NCI-H446 (cell line): ENCODE data around the gene GLRA1.

Source experiments
- DNase-seq, 2 experiments: peaks; one replicate each; lab custom pipeline; 2025; lab: John Stamatoyannopoulos, UW

The GLRA1 gene

GRCh38 chr5:151924564-151925301, at the start of gene GLRA1:
TSS of gene GLRA1 (minus strand) at chr5:151924851. CDS start at chr5:151924549, 302 bp downstream.
- DNase-seq = no peak

GRCh38 chr5:151970885-151971284, 46.2 kb upstream of the GLRA1 start:
- no peak for DNase-seq

- DNase-seq = no peak
Measured at GRCh38 chr5:151967865-151968264, 43.2 kb upstream of the GLRA1 start.

- DNase-seq = no peak
Measured at GRCh38 chr5:151966046-151966445, 41.4 kb upstream of the GLRA1 start.

DNA sequence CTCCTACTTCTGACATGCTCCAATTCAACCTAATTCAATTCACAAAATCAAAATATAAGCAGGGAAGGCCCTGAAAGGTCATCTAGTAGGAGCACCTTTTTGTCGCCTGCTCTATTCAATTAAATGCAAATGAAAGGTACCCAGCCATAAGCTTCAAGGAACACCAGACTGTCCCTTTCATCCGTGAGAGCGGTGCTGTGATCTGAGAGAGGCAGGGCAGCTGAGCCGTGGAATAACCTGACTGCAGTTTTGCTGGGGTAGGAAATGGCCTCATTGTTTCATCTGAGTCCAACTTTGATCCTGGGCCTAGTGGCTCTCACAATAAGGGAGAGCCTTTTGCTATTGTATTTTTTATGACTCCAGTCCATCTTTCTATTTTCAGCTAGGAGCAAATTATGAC, 39.8 kb upstream of the GLRA1 start:
- no peak for DNase-seq

DNA sequence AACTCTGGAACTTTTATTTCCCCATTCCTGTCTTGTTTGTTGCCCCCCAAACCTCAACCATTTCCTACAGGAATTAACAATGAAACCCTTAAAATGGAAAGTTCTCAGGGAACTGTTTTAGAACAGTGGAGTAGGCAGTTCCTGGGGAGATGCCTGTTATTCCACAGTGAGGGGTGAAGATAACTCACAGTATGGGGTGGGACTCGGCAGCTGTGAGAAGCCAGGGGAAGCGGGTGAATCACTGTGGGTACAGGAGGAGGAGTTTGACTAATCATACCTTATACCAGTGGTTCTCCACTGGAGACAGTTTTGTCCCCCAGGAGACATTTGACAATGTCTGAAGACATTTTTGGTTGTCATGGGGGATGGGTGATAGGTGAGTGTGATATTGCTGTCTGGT, 36.9 kb upstream of the GLRA1 start:
- no peak for DNase-seq

DNA sequence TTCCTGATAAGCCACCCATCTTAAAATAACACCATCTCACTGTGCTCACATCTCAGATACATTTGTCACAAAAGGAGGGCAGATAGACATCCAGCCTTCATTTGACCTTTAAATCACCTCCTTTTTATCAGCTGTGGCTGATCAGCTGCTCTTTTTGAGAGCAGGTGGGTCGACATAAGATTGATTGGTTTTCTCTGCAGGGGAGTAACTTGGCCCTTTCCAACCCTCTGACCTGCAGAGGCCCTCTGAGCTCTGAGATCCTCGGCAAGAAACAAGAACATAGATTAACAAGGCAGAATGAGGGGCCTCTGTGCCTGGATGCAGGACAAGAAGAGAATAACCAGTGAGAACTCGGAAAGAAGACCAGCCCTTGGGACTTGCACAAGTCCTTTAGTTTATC, 33.5 kb upstream of the GLRA1 start:
- no peak for DNase-seq

DNA sequence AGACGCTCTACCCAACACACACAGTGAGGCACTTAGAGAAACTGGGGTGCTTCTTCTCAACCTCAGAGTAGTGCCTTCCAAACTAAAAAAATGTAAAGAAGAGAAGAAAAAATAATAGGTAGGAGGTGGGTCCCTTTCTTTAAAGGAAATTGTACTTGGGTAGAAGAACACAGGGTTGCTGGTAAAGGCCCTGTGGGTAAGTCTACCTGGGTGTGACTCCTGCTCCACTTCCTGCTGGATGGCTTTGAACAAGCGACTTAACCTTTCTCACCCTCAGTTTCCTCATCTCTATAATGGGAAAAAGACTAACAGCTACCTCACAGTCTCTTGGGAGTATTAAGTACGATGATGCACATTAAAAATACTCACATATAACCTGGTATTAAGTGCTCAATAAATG, 32.1 kb upstream of the GLRA1 start:
- no peak for DNase-seq

- no peak for DNase-seq
Measured at GRCh38 chr5:151954255-151954654, 29.6 kb upstream of the GLRA1 start.

- no peak for DNase-seq
Measured at GRCh38 chr5:151953833-151954232, 29.2 kb upstream of the GLRA1 start.

- no peak for DNase-seq
Measured at GRCh38 chr5:151952238-151952637, 27.6 kb upstream of the GLRA1 start.

GRCh38 chr5:151950706-151951105, 26.1 kb upstream of the GLRA1 start:
- no peak for DNase-seq

GRCh38 chr5:151949701-151950308, 25.2 kb upstream of the GLRA1 start:
- DNase-seq = no peak

DNA sequence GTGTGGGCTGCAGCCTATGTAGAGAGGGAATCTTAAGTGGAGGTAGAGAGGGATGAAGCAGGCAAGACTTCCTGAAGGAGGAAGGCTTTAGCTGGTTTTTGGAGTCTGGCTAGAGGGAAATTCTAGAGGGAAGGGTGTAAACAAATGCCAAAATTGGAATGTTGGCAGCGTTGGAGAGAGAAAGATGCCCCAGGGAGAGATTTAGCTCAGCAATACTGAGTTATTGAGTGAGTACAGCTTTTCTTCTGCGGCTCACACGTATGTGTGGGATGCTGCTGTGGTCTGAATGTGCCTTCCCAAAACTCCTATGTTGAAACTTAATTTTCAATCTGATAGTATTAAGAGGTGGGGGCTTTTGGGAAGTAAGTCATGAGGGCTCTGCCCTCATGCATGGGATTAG, 24.5 kb upstream of the GLRA1 start:
- DNase-seq = no peak

GRCh38 chr5:151947931-151948608, 23.4 kb upstream of the GLRA1 start:
- no peak for DNase-seq

DNA sequence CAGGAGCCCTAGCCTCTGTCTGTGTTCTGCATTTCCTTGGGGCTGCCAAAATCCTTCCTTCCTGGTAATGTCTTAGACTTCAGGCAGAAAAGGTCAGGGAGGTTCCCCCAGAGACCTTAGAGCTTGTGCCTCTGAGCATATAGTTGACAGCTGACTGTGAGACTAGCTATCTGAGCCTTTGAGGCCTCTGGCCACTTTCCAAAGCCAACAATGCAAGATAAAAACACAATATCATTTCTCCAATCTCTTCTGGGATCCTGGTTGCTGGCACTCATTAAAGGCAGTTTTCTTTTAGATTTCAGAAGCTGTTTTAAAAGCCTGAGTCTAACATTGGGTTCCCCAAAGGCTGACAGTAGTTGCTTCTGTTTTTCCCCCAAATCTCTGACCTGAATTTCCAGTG, 13.2 kb upstream of the GLRA1 start:
- DNase-seq = no peak

DNA sequence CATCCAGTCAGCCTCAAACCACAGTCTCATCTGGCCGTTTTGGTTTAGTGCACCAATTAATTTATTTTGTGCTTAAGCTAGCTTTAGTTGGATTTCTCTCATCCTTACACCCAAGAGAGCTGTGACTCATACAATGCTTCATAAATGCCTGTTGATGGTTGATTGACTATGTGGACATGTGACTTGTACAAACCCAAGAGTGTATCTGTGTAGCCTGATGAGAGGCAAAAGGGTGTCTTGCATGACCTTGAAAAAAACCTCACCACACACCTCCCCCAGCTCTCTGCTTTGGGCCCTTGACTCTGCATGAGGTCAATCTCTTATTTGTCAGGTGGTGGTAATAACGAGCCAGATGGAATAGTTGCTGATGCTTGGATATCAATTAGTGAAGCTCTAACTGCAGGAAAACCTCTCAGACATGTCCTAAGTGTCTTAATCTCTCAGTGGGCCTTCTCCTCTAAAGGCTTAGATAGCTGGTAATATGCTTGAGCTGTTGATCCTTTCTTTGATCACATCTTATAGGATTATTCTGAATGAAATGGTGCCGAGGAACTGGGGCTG, 10.6 kb upstream of the GLRA1 start:
- DNase-seq = no peak

DNA sequence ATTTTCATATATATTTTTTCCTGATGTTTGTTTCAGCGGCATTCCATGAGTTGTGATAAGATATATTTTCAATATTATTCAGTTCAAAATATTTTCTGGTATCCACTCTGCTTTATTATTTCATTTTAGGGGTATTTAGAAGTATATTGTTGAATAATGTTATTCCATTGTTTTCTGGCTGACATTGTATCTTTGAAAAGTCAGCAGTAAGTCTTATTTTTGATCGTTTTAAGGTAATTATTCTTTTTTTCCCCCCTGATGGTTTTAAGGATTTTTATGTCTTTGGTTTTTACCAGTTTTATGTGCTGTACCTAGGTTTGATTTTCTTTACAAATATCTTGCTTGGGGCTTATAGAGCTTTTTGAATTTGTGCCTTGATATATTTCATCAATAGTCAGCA, 6.6 kb upstream of the GLRA1 start:
- DNase-seq = no peak

DNA sequence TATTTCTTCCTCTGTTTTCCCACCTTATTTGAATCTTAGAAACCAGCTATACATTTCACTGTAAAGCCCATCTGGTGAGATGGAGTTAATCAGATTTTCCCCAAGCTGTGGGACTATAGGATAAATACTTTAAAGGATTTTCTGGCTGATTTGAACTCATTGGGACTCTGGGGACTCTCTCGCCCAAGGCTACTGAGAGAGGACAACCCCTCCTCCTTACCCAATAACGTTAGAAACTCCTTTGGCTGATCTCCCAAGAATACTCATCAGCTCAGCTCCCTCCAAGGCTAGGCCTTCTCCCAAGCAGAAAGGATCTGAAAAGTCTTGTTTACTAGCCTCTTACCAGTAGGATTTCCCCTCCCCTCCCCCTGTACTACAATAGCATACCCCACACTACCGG, 1.5 kb upstream of the GLRA1 start:
- DNase-seq = no peak

DNA sequence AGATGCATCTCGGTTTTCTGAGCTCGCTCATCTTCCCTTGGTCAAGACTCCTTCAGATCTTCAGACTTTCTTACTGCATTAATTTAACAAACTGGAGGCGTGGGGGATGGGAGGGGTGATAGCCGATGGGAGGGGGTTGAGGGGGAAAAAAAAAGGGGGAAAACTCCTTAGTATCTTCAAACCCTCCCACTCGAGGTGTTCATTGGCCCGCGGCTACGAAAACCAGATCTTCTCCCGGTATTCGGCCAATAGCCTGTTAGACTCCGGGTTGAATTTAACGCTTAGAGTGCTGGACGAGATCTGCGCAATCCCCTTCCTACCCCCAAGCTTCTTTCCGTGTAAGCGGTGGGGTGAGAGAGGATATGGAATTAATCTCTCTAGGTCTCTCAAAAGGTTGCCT, 689 bp upstream of the GLRA1 start:
- DNase-seq = no peak

GRCh38 chr5:151923866-151924476, 680 bp downstream of the GLRA1 start:
- peak in 1 of 2 experiments; percentile 37 for DNase-seq

DNA sequence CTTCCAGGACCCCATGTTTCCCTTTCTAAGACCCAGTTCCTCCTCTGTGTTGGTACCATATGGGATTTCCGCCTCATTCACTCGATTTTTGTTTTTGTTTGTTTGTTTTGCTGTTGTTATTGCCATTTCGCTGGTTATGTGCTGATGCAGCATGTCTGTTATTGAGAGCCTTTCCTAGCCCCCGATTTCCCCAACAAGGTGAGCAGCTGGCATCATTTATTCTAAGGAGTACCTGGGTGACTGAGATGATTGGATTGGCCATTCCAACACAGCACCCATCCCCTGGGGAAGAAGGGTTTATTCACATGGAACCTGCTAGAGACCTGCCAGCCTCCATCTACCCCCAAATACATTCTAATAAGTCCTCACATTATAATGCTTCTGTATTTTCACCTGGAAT, 2.7 kb downstream of the GLRA1 start:
- no peak for DNase-seq

- DNase-seq = no peak
Measured at GRCh38 chr5:151917904-151918303, 6.7 kb downstream of the GLRA1 start.
